Heart left ventricle (tissue), 13 donors: Measurements from ENCODE around the gene C12orf76.

Experiments
- CTCF ChIP-seq, 12 donors: fragments of 200-600 bp; sonication (generic) in 4 of 12; IDR thresholded peaks; one replicate each; pipeline versions ENCODE4 v1.5.0 to v1.8.0; 2018 to 2022; ENCODE audit warnings: antibody characterized with exemption in 12 of 12, mild to moderate bottlenecking in 5 of 12
- POLR2A ChIP-seq, 2 donors: fragments of 450-650 bp; IDR thresholded peaks; one replicate each; pipeline ENCODE4 v1.6.1; 2017; ENCODE audit warnings: antibody characterized with exemption in 2 of 2, mild to moderate bottlenecking in 2 of 2, moderate library complexity in 2 of 2
- donor health status: ischemic (EF 13 %, LVEDD 7.1; RV severe dilation, severe dysfunction).
- donor health status: DM: no; HTN: yes; CAD: no.
- donor health status: DM: no; HTN: no; CAD: no.
- donor health status: ischemic (EF 25% LVEDD 6.9; RV normal size, moderate dysfunction).
- donor health status: ischemic (EF 25% LVEDD 5.7; RV mildly dilated, moderate dysfunction).
- donor health status: ischemic (EF 35%, LVEDD 5.7; RV mildly dilated, moderate dysfunction).
- donor health status: nonischemic (EF 11% LVEDD 7.7; RV severe dilation, severe dysfunction).
- donor health status: DM: yes; HTN: yes; CAD: no.
- donor health status: PGD.
- donor health status: ischemic (EF 29% LVEDD 5.4; RV normal size, mild dysfunction).
- donor health status: nonischemic (EF 23%, LVEDD 6.1; RV moderate dilation, normal function).

GRCh38 chr12:110068654-110069053 lies 20.3 kb upstream of the C12orf76 start:
- no peak for TF ChIP-seq CTCF (IDR thresholded peaks at IDR 0.05)
- no peak for TF ChIP-seq POLR2A (IDR thresholded peaks at IDR 0.05)
